ENCODE data around the gene CRY2. TPM values are rescaled to one million over a fixed set of nuclear protein-coding genes. Genes with fewer than 3 reads are reported as not detected.
"Not testable (repeated sequence)": the region's sequence is repeated elsewhere in the genome, so short reads cannot be mapped to it uniquely, and the experiment has no call there.

Gene CRY2
- total and polyA plus RNA-seq, 2 of the 13 experiments (the other 11 are each of a cell fraction or from before 2014, with no cell fraction given), result 10.1 to 12.2 TPM

- no peak overlapping the region for H3K4me2 ChIP-seq (ENCODE audit: low read depth, low read length)
- ATAC-seq, result no peak
- H3K9me3 ChIP-seq (ENCODE audit: low read length), result no peaks in the 10 kb centered on the region
- H3K36me3 ChIP-seq (replicated peaks in 1 of 2; ENCODE audit: control insufficient read depth in 1 of 2, insufficient read depth in 2 of 2, low read length in 2 of 2), result no peaks in the 10 kb centered on the region
- no peak for FAIRE-seq
- no peak for TF ChIP-seq NR3C1 (CRISPR knock-in tag; IDR thresholded peaks at IDR 0.05)
- TF ChIP-seq HNF1B (CRISPR knock-in tag; IDR thresholded peaks at IDR 0.05), result no peak
- TF ChIP-seq ZNF446 (CRISPR knock-in tag; IDR thresholded peaks at IDR 0.05), result no peak
- no peak for TF ChIP-seq ZNF639 (CRISPR knock-in tag; conservative IDR thresholded peaks at IDR 0.05)
- intact Hi-C loops (cut with micrococcal nuclease; ENCODE audit: unreplicated experiment) (no loop called here), in situ Hi-C loops (cut with HindIII; ENCODE audit: extremely low pct_ligation_motif_present, low pct_unique_long_range_greater_than_20kb) (no loop called here)
- H3K9ac ChIP-seq (ENCODE audit: insufficient read depth, low read depth, low read length), result no peak overlapping the region
- BruUV-seq (replicated peaks), result no TSS peak
- no peak overlapping the region for H3K27ac ChIP-seq (ENCODE audit: extremely low read length, insufficient read depth, low read length)
- no peak overlapping the region for H3K4me3 ChIP-seq (replicated peaks in 1 of 3; ENCODE audit: insufficient read depth in 1 of 3, low read depth in 2 of 3, low read length in 3 of 3)
- WGBS (ENCODE audit: low lambda C conversion rate), result 31% methylated on average over 5 of the region's 5 CpGs
- H3K4me1 ChIP-seq (ENCODE audit: insufficient read depth, low read length), result no peaks in the 10 kb centered on the region
- H3K27me3 ChIP-seq (ENCODE audit: control insufficient read depth in 1 of 2, insufficient read depth in 2 of 2, low read length in 2 of 2), result peaks cover 1 to 5% of the 10 kb centered on the region in 2 experiments; a peak in 1 of 5 replicates
- H2AFZ ChIP-seq (ENCODE audit: low read length), result no peak overlapping the region
- H3K79me2 ChIP-seq (ENCODE audit: insufficient read depth, low read length), result no peaks in the 10 kb centered on the region
- no peak for DNase-seq (ENCODE audit: low spot score)
- H4K20me1 ChIP-seq (ENCODE audit: insufficient read depth, low read length), result no peaks in the 10 kb centered on the region
- ChIA-PET POLR2A (interaction anchor here (1.9 kb wide), 1 partner anchor 14 kb away, joined by 6 read pairs; no protein-coding TSS in a partner anchor), CTCF (ENCODE audit: low intra/inter-chr PET ratio, low total read pairs) (no interaction called here)
Measured at GRCh38 chr11:45820211-45820857, 26.9 kb upstream of the CRY2 start.

- FAIRE-seq, result peak; percentile 100
- POLR2A ChIA-PET; H3K36me3 ChIP-seq (replicated peaks in 1 of 2; ENCODE audit: control insufficient read depth in 1 of 2, insufficient read depth in 2 of 2, low read length in 2 of 2); ATAC-seq; DNase-seq (ENCODE audit: low spot score); intact Hi-C loops (cut with micrococcal nuclease; ENCODE audit: unreplicated experiment); H4K20me1 ChIP-seq (ENCODE audit: insufficient read depth, low read length); CTCF ChIA-PET (ENCODE audit: low intra/inter-chr PET ratio, low total read pairs); BruUV-seq (replicated peaks); H3K27ac ChIP-seq (ENCODE audit: extremely low read length, insufficient read depth, low read length); in situ Hi-C loops (cut with HindIII; ENCODE audit: extremely low pct_ligation_motif_present, low pct_unique_long_range_greater_than_20kb); H3K4me2 ChIP-seq (ENCODE audit: low read depth, low read length); H3K79me2 ChIP-seq (ENCODE audit: insufficient read depth, low read length); H3K4me1 ChIP-seq (ENCODE audit: insufficient read depth, low read length); H3K4me3 ChIP-seq (replicated peaks in 1 of 3; ENCODE audit: insufficient read depth in 1 of 3, low read depth in 2 of 3, low read length in 3 of 3); H3K9me3 ChIP-seq (ENCODE audit: low read length); H2AFZ ChIP-seq (ENCODE audit: low read length); H3K9ac ChIP-seq (ENCODE audit: insufficient read depth, low read depth, low read length): not testable (repeated sequence)
- WGBS (ENCODE audit: low lambda C conversion rate), result 3% methylated on average over 6 of the region's 7 CpGs
- peaks cover 1 to 20% of the 10 kb centered on the region in 2 experiments; a peak in 3 of 5 replicates for H3K27me3 ChIP-seq (ENCODE audit: control insufficient read depth in 1 of 2, insufficient read depth in 2 of 2, low read length in 2 of 2)
Measured at GRCh38 chr11:45826492-45826891, 20.8 kb upstream of the CRY2 start.

Data from HepG2 (cell line).